HepG2 (cell line): Measurements from ENCODE around the gene IL36B. TPM values are rescaled to one million over a fixed set of nuclear protein-coding genes. Genes with fewer than 3 reads are reported as not detected.

Experiments used
- BORCS8-MEF2B ChIP-seq: sonication (generic); formaldehyde crosslinking; IDR thresholded peaks from 2 replicates; pipeline ENCODE4 v1.8.0; 2022; ENCODE audit warnings: mild to moderate bottlenecking, missing genetic modification reagents
- GATAD1 ChIP-seq: IDR thresholded peaks from 2 replicates; pipeline ENCODE4 v1.6.1; 2016; ENCODE audit warnings: missing genetic modification reagents, missing compliant biosample characterization
- GATAD2A ChIP-seq: IDR thresholded peaks from 2 replicates; pipeline ENCODE4 v1.6.1; 2016
- IRF2 ChIP-seq: IDR thresholded peaks from 2 replicates; pipeline ENCODE4 v1.6.1; 2018; ENCODE audit warnings: missing genetic modification reagents, missing compliant biosample characterization
- ZMYM2 ChIP-seq: sonication (generic); formaldehyde crosslinking; IDR thresholded peaks from 2 replicates; pipeline ENCODE4 v1.8.0; 2022; ENCODE audit warnings: mild to moderate bottlenecking, missing genetic modification reagents
- polyA plus RNA-seq, 8 experiments: library from polyadenylated mRNA; depleted of rRNA in 3 of 8; stranded (reverse) in 7 of 8; unstranded in 1 of 8; fragments of >200 nt; fragmentation: Illumina TruSeq in 4 of 8; extraction: Trizol in 4 of 8; gene quantifications; 2 replicates each; pipeline versions ENCODE4 v1.2.1 to v1.2.3, GENCODE V29; 2011 to 2016; ENCODE audit warnings: low read depth in 4 of 8, missing spikeins in 1 of 8, mixed read lengths in 1 of 8; ENCODE audit not compliant: insufficient read depth in 1 of 8
- total RNA-seq, 5 experiments: library from RNA; depleted of rRNA; stranded (reverse); fragments of >200 nt; fragmentation: Illumina TruSeq; extraction: Trizol; gene quantifications; 2 replicates each; pipeline ENCODE4 v1.2.3, GENCODE V29; 2016; ENCODE audit warnings: low read depth in 1 of 5
- TF ChIP-seq, protein P1 (sequence below), 2 experiments: sonication (generic) in 1 of 2; formaldehyde crosslinking in 1 of 2; IDR thresholded peaks; 2 replicates each; pipeline versions ENCODE4 v1.6.1 to v1.9.0; 2014 to 2022; ENCODE audit warnings: antibody characterized with exemption in 1 of 2, borderline replicate concordance in 1 of 2, inconsistent platforms in 1 of 2, low read depth in 1 of 2, missing genetic modification reagents in 1 of 2
- TF ChIP-seq, protein P2 (sequence below), 2 experiments: sonication (generic) in 1 of 2; formaldehyde crosslinking in 1 of 2; IDR thresholded peaks; 2 replicates each; pipeline versions ENCODE4 v1.4.0 to v1.6.1; 2016 to 2020; ENCODE audit warnings: borderline replicate concordance in 1 of 2, low read depth in 1 of 2, mild to moderate bottlenecking in 1 of 2, missing genetic modification reagents in 1 of 2

The IL36B gene
- total and polyA plus RNA-seq, 2 of the 13 experiments (the other 11 are each of a cell fraction or from before 2014, with no cell fraction given) = not detected

DNA sequence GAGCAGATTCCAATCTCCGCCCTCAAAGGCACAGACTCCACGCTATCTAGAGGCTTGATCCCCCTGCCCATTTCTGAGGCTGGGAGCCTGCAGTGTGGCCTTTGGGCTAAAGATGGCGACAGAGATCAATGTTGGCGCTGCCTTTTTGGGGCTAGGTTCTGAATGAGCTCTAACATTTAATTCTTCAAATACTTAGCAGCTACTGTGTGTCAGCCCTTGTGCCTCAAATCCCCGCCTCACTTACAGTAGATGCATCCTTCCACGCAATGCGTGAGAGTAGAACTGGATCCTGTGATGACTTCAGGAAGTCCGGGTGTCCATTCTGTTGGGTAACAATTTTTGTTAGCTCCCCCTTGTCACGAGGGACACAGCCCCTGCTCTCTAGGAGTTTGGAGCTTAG is 27.5 kb upstream of the IL36B start (continued):
- TF ChIP-seq, protein P1, sequence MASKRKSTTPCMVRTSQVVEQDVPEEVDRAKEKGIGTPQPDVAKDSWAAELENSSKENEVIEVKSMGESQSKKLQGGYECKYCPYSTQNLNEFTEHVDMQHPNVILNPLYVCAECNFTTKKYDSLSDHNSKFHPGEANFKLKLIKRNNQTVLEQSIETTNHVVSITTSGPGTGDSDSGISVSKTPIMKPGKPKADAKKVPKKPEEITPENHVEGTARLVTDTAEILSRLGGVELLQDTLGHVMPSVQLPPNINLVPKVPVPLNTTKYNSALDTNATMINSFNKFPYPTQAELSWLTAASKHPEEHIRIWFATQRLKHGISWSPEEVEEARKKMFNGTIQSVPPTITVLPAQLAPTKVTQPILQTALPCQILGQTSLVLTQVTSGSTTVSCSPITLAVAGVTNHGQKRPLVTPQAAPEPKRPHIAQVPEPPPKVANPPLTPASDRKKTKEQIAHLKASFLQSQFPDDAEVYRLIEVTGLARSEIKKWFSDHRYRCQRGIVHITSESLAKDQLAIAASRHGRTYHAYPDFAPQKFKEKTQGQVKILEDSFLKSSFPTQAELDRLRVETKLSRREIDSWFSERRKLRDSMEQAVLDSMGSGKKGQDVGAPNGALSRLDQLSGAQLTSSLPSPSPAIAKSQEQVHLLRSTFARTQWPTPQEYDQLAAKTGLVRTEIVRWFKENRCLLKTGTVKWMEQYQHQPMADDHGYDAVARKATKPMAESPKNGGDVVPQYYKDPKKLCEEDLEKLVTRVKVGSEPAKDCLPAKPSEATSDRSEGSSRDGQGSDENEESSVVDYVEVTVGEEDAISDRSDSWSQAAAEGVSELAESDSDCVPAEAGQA (IDR thresholded peaks at IDR 0.05; ENCODE audit: low read depth) = no peak
- TF ChIP-seq, protein P1 (CRISPR knock-in tag; IDR thresholded peaks at IDR 0.05; ENCODE audit: borderline replicate concordance) = no peak
- TF ChIP-seq, protein P2, sequence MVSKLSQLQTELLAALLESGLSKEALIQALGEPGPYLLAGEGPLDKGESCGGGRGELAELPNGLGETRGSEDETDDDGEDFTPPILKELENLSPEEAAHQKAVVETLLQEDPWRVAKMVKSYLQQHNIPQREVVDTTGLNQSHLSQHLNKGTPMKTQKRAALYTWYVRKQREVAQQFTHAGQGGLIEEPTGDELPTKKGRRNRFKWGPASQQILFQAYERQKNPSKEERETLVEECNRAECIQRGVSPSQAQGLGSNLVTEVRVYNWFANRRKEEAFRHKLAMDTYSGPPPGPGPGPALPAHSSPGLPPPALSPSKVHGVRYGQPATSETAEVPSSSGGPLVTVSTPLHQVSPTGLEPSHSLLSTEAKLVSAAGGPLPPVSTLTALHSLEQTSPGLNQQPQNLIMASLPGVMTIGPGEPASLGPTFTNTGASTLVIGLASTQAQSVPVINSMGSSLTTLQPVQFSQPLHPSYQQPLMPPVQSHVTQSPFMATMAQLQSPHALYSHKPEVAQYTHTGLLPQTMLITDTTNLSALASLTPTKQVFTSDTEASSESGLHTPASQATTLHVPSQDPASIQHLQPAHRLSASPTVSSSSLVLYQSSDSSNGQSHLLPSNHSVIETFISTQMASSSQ (IDR thresholded peaks at IDR 0.05; ENCODE audit: low read depth) = no peak
- TF ChIP-seq, protein P2 (CRISPR knock-in tag; IDR thresholded peaks at IDR 0.05; ENCODE audit: borderline replicate concordance) = no peak
- TF ChIP-seq BORCS8-MEF2B (CRISPR knock-in tag) (0 out of 2 replicates have a peak, but pooled peaks have one; percentile 54), GATAD1 (CRISPR knock-in tag) (peak; percentile 35; the same call in 1 of the 2 replicates), IRF2 (0 out of 2 replicates have a peak, but pooled peaks have one; percentile 43), ZMYM2 (CRISPR knock-in tag) (0 out of 2 replicates have a peak, but pooled peaks have one; percentile 31), GATAD2A (CRISPR knock-in tag) (0 out of 2 replicates have a peak, but pooled peaks have one; percentile 55)
